Fibroblast of lung (primary cell): Measurements from ENCODE around the gene ANKS6.

Experiments
- CTCF ChIP-seq, 2 donors: IDR thresholded peaks in 1 of 2; conservative IDR thresholded peaks in 1 of 2; 1 replicate in 1 of 2; 2 replicates in 1 of 2; pipeline ENCODE4 v1.5.1; 2011 to 2012; ENCODE audit warnings: low read length in 2 of 2, control low read depth in 1 of 2, inconsistent platforms in 1 of 2, low read depth in 1 of 2, mild to moderate bottlenecking in 1 of 2
- EZH2 ChIP-seq: IDR thresholded peaks from 2 replicates; pipeline ENCODE4 v1.5.1; 2012; ENCODE audit warnings: low read length, control low read depth, mild to moderate bottlenecking; ENCODE audit errors: missing control alignments

- no peak for TF ChIP-seq EZH2
- no peak for TF ChIP-seq CTCF (conservative IDR thresholded peaks at IDR 0.05 in 1 of 2, IDR thresholded peaks at IDR 0.05 in 1 of 2; ENCODE audit: low read depth in 1 of 2, low read length in 2 of 2)
Measured at GRCh38 chr9:98760231-98760630, 36.1 kb downstream of the ANKS6 start.
